Spinal cord (tissue), 10 donors: ENCODE data around the gene KTN1. TPM values are rescaled to one million over a fixed set of nuclear protein-coding genes. Genes with fewer than 3 reads are reported as not detected.
A peak's percentile ranks its signal among the peaks of the same experiment; 100 is the strongest.

ENCODE experiments used
- DNase-seq, 6 donors: peaks; one replicate each; pipeline versions ENCODE4 v3.0.0 to v3.0.0-alpha.2; 2013 to 2015; ENCODE audit warnings: low spot score in 6 of 6, low read depth in 4 of 6
- H3K27ac ChIP-seq: one replicate; pipeline ENCODE4 v1.5.1; 2013; ENCODE audit warnings: low read depth, low read length, control low read depth
- H3K27me3 ChIP-seq: one replicate; pipeline ENCODE4 v1.6.1; 2013; ENCODE audit warnings: low read length; ENCODE audit not compliant: control insufficient read depth, insufficient read depth
- H3K36me3 ChIP-seq: one replicate; pipeline ENCODE4 v1.6.1; 2013; ENCODE audit warnings: low read length; ENCODE audit not compliant: control insufficient read depth, insufficient read depth
- H3K4me1 ChIP-seq: one replicate; pipeline ENCODE4 v1.6.1; 2013; ENCODE audit warnings: low read length; ENCODE audit not compliant: control insufficient read depth, insufficient read depth
- H3K4me3 ChIP-seq: one replicate; pipeline ENCODE4 v1.5.1; 2013; ENCODE audit warnings: low read depth, low read length, control low read depth
- H3K9me3 ChIP-seq: one replicate; pipeline ENCODE4 v1.6.1; 2013; ENCODE audit warnings: low read length; ENCODE audit not compliant: control insufficient read depth, insufficient read depth
- WGBS: methylation state at CpG from one replicate; pipeline ENCODE4 v1.1.5; 2013; ENCODE audit warnings: missing lambda C conversion rate; ENCODE audit not compliant: insufficient coverage; 5-methylcytosine and 5-hydroxymethylcytosine counted together
- polyA plus RNA-seq, 2 donors: library from polyadenylated mRNA; unstranded; fragments of 120-200 nt; gene quantifications; one replicate each; pipeline ENCODE4 v1.2.1, GENCODE V29; 2013; ENCODE audit not compliant: insufficient read length in 2 of 2
- small RNA-seq: library from RNA; depleted of rRNA; stranded (forward); fragments of <200 nt; gene quantifications from one replicate; pipeline ENCODE3, GENCODE V24; 2014; ENCODE audit warnings: low replicate concordance
- total RNA-seq, 2 donors: library from RNA; depleted of rRNA in 1 of 2; stranded (reverse); fragments of 120-200 nt in 1 of 2; fragments of >200 nt in 1 of 2; gene quantifications; one replicate each; pipeline versions ENCODE4 v1.2.3 to v1.2.4, GENCODE V29; 2013 to 2014
- donor health status: healthy.

Gene KTN1
- total and polyA plus RNA-seq, 4 donors, result 164 to 229 (median 191) TPM

- Histone ChIP-seq H3K27ac (no peak overlapping the region), H3K9me3 (no peaks in the 10 kb centered on the region), H3K4me1 (peaks cover 3% of the 10 kb centered on the region), H3K27me3 (no peaks in the 10 kb centered on the region), H3K36me3 (no peaks in the 10 kb centered on the region), H3K4me3 (no peak overlapping the region)
- WGBS, result 0% methylated on average over 1 of the region's 2 CpGs
- peak in 2 of 6 donors; percentile 49 to 63 for DNase-seq
These were observed 152.0 kb downstream of the KTN1 start for GRCh38 chr14:55731881-55732498.

DNA sequence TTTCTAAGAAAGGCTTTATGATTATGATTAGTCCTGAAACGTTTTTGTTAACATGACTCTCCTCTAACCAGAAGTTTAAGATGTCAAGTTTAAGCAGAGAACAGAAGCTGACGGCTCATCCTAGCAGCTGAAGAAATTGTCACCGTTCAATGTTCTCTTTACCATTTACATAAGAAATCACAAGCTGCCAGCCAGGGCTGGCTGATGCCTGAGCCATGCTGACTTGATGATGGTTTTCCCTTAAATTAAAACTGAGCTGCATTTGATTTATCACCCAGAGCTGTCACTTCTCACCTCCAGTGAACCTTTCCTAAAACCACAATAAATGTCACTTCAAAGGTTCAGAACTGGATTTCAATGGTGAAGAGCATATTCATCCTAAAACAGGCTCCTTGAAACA lies 153.6 kb downstream of the KTN1 start:
- DNase-seq, result peak in 1 of 6 donors; percentile 56
- H3K4me3 ChIP-seq, result no peak overlapping the region
- no peak overlapping the region for H3K27ac ChIP-seq
- no peaks in the 10 kb centered on the region for H3K36me3 ChIP-seq
- 88% methylated on average over 3 of the region's 3 CpGs for WGBS
- H3K27me3 ChIP-seq, result no peaks in the 10 kb centered on the region
- H3K4me1 ChIP-seq, result peaks cover 3% of the 10 kb centered on the region
- no peaks in the 10 kb centered on the region for H3K9me3 ChIP-seq

Small RNA genes lying within 50 kb of the gene (small RNA-seq; reads per million reads assigned to genes)
- not detected for gene RF00019

Other genes starting within 250 kb of the KTN1 start
- 10 to 100 TPM; 17.4 to 18.7 TPM for gene ATG14, start 168.4 kb upstream of the KTN1 start, total RNA-seq
- gene ATG14, start 168.4 kb upstream of the KTN1 start, polyA plus RNA-seq, result 10 to 100 TPM; 16.6 to 19.8 TPM
- not detected for gene TBPL2, start 139.6 kb upstream of the KTN1 start, total RNA-seq
- gene TBPL2, start 139.6 kb upstream of the KTN1 start, polyA plus RNA-seq, result not detected